HEK293T (cell line): ENCODE data around the gene CYP2W1.

Source experiments
- ARNT ChIP-seq: fragments of 450-650 bp; IDR thresholded peaks from 2 replicates; pipeline ENCODE4 v1.6.1; 2017; ENCODE audit warnings: mild to moderate bottlenecking
- BHLHE40 ChIP-seq: fragments of 450-650 bp; IDR thresholded peaks from 2 replicates; pipeline ENCODE4 v1.6.1; 2016; ENCODE audit warnings: mild to moderate bottlenecking, moderate library complexity, borderline replicate concordance
- CTBP1 ChIP-seq: fragments of 450-650 bp; IDR thresholded peaks from 2 replicates; pipeline ENCODE4 v1.6.1; 2016; ENCODE audit warnings: borderline replicate concordance
- ELF4 ChIP-seq: fragments of 450-650 bp; IDR thresholded peaks from 2 replicates; pipeline ENCODE4 v1.6.1; 2017; ENCODE audit warnings: antibody characterized with exemption
- FOXA1 ChIP-seq: fragments of 450-650 bp; IDR thresholded peaks from 2 replicates; pipeline ENCODE4 v1.6.1; 2016; ENCODE audit warnings: mild to moderate bottlenecking
- FOXK2 ChIP-seq: fragments of 450-650 bp; IDR thresholded peaks from 2 replicates; pipeline ENCODE4 v1.6.1; 2016; ENCODE audit warnings: mild to moderate bottlenecking
- HDGF ChIP-seq: fragments of 450-650 bp; IDR thresholded peaks from 2 replicates; pipeline ENCODE4 v1.6.1; 2017; ENCODE audit warnings: antibody characterized with exemption, borderline replicate concordance
- SP1 ChIP-seq: fragments of 450-650 bp; IDR thresholded peaks from 2 replicates; pipeline ENCODE4 v1.6.1; 2017
- SUZ12 ChIP-seq: fragments of 450-650 bp; IDR thresholded peaks from 2 replicates; pipeline ENCODE4 v1.6.1; 2016; ENCODE audit warnings: mild to moderate bottlenecking
- TARDBP ChIP-seq: fragments of 450-650 bp; IDR thresholded peaks from 2 replicates; pipeline ENCODE4 v1.6.1; 2016
- ZNF384 ChIP-seq: fragments of 450-650 bp; IDR thresholded peaks from 2 replicates; pipeline ENCODE4 v1.6.1; 2016
- TF ChIP-seq, protein P1 (sequence below): fragments of 450-650 bp; IDR thresholded peaks from 2 replicates; pipeline ENCODE4 v1.6.1; 2016

DNA sequence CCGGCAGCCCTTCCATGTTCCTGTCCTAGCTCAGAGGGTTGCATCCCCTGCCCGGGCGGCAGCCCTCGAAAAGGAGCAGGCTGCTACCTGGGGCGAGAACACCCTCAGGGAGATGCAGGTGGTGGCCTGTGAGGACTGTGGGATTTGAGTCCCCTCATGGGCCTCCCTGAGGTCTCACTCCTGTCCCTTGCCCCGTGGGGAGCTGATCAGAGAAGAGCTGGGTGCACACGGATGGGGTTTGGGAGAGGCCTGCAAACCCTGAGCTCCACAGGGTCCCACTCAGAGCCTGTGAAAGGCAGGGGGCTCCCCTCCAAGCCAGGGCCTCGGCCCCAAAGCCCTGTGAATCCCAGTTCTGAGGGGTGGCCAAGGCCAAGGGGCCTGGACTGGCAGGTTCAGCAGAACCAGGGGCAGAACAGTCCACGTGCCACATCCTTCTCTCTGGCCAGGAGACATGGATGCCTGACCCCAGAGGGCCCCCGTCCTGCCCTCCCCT is 424 bp upstream of the CYP2W1 start:
- TF ChIP-seq BHLHE40 (no peak), ELF4 (no peak), SP1 (no peak), FOXA1 (no peak), SUZ12 (no peak), TARDBP (no peak), CTBP1 (no peak), FOXK2 (no peak), HDGF (no peak), ARNT (no peak), ZNF384 (no peak)
- TF ChIP-seq, protein P1, sequence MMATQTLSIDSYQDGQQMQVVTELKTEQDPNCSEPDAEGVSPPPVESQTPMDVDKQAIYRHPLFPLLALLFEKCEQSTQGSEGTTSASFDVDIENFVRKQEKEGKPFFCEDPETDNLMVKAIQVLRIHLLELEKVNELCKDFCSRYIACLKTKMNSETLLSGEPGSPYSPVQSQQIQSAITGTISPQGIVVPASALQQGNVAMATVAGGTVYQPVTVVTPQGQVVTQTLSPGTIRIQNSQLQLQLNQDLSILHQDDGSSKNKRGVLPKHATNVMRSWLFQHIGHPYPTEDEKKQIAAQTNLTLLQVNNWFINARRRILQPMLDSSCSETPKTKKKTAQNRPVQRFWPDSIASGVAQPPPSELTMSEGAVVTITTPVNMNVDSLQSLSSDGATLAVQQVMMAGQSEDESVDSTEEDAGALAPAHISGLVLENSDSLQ: no peak
